Measurements from ENCODE around the gene DHRS7C. TPM values are rescaled to one million over a fixed set of nuclear protein-coding genes. Genes with fewer than 3 reads are reported as not detected.
"Not testable (repeated sequence)": the region's sequence is repeated elsewhere in the genome, so short reads cannot be mapped to it uniquely, and the experiment has no call there.

The DHRS7C gene
- total and polyA plus RNA-seq, 2 of the 13 experiments (the other 11 are each of a cell fraction or from before 2014, with no cell fraction given) = not detected

GRCh38 chr17:9784544-9784943 lies 6.8 kb downstream of the DHRS7C start (continued):
- no peak for TF ChIP-seq RERE (CRISPR knock-in tag; IDR thresholded peaks at IDR 0.05; ENCODE audit: low read depth)
- no peak for TF ChIP-seq THAP11 (CRISPR knock-in tag; IDR thresholded peaks at IDR 0.05)
- TF ChIP-seq KMT2B (CRISPR knock-in tag; IDR thresholded peaks at IDR 0.05) = no peak
- TF ChIP-seq ZFP36L1 (CRISPR knock-in tag; IDR thresholded peaks at IDR 0.05) = no peak
- no peak for TF ChIP-seq REL (CRISPR knock-in tag; conservative IDR thresholded peaks at IDR 0.05)

GRCh38 chr17:9783465-9783864 lies 7.9 kb downstream of the DHRS7C start:
- H3K9me3 ChIP-seq (ENCODE audit: low read length); DNase-seq (ENCODE audit: low spot score); BruUV-seq (replicated peaks); H3K4me1 ChIP-seq (ENCODE audit: insufficient read depth, low read length); H3K4me2 ChIP-seq (ENCODE audit: low read depth, low read length); ATAC-seq; H3K27ac ChIP-seq (ENCODE audit: extremely low read length, insufficient read depth, low read length); in situ Hi-C loops (cut with HindIII; ENCODE audit: extremely low pct_ligation_motif_present, low pct_unique_long_range_greater_than_20kb); H3K4me3 ChIP-seq (replicated peaks in 1 of 3; ENCODE audit: insufficient read depth in 1 of 3, low read depth in 2 of 3, low read length in 3 of 3); H4K20me1 ChIP-seq (ENCODE audit: insufficient read depth, low read length); POLR2A ChIA-PET; H3K36me3 ChIP-seq (replicated peaks in 1 of 2; ENCODE audit: control insufficient read depth in 1 of 2, insufficient read depth in 2 of 2, low read length in 2 of 2); FAIRE-seq; H3K79me2 ChIP-seq (ENCODE audit: insufficient read depth, low read length); H3K9ac ChIP-seq (ENCODE audit: insufficient read depth, low read depth, low read length); CTCF ChIA-PET (ENCODE audit: low intra/inter-chr PET ratio, low total read pairs); intact Hi-C loops (cut with micrococcal nuclease; ENCODE audit: unreplicated experiment); H2AFZ ChIP-seq (ENCODE audit: low read length): not testable (repeated sequence)
- 26% methylated on average over 5 of the region's 5 CpGs for WGBS (ENCODE audit: low lambda C conversion rate)
- peaks cover 2 to 45% of the 10 kb centered on the region in 2 experiments; a peak in 4 of 5 replicates for H3K27me3 ChIP-seq (ENCODE audit: control insufficient read depth in 1 of 2, insufficient read depth in 2 of 2, low read length in 2 of 2)
